GM21723 (cell line): ENCODE results near the gene SARS1.
A peak's percentile ranks its signal among the peaks of the same experiment; 100 is the strongest.

ENCODE experiments used
- ATAC-seq: cut with Tn5 transposase; IDR thresholded peaks from one replicate; pipeline ENCODE4 v1.9.1; 2021; ENCODE audit warnings: mild to moderate bottlenecking, moderate library complexity; ENCODE audit not compliant: unreplicated experiment

SARS1 gene

GRCh38 chr1:109225711-109226445 lies 12.2 kb downstream of the SARS1 start:
- no peak for ATAC-seq

- ATAC-seq = no peak
These were observed 14.4 kb downstream of the SARS1 start for GRCh38 chr1:109228167-109228566.

- no peak for ATAC-seq
These were observed 15.9 kb downstream of the SARS1 start for GRCh38 chr1:109229531-109230127.

DNA sequence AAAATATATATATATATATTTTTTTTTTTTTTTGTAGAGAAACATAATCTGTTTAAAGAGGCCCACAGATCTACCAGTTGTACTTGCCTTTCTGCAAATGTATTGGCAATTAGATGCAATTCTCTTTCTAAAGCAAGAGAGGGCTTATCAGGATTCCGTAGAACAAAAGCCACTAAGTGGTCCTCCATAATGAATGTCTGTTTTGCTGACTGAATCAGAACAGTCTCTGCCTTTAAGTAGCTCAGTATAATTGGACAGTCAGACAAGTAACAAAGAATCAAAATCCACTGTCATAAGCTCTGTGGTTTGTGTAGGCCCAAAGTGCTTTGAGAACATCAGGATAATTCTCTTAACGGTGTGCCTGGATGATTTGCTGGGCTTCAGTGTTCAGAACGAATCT lies 17.3 kb downstream of the SARS1 start:
- no peak for ATAC-seq

GRCh38 chr1:109235137-109235536 lies 21.4 kb downstream of the SARS1 start:
- no peak for ATAC-seq

GRCh38 chr1:109237512-109237911 lies 23.8 kb downstream of the SARS1 start:
- no peak for ATAC-seq

DNA sequence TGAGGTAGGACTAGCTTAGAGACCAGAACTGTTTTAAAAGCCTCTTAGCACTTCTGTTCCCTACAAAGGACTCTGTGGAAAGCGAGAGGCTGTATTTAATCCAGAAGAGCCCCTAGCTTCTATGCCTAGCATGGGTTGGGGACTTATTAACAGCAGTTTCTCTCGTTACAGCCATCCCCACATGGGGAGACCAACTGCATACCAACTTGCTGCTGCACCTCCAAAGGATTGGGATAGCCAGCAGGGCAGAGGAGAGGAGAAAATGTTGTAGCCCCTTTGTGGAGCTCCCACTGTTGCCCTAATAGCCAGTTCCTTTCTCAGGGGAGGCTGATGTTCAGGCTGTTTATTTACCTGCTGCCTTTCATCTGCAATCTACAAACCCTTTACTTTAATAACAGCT lies 24.7 kb downstream of the SARS1 start:
- ATAC-seq = no peak

- ATAC-seq = no peak
These were observed 25.3 kb downstream of the SARS1 start for GRCh38 chr1:109239047-109239408.

DNA sequence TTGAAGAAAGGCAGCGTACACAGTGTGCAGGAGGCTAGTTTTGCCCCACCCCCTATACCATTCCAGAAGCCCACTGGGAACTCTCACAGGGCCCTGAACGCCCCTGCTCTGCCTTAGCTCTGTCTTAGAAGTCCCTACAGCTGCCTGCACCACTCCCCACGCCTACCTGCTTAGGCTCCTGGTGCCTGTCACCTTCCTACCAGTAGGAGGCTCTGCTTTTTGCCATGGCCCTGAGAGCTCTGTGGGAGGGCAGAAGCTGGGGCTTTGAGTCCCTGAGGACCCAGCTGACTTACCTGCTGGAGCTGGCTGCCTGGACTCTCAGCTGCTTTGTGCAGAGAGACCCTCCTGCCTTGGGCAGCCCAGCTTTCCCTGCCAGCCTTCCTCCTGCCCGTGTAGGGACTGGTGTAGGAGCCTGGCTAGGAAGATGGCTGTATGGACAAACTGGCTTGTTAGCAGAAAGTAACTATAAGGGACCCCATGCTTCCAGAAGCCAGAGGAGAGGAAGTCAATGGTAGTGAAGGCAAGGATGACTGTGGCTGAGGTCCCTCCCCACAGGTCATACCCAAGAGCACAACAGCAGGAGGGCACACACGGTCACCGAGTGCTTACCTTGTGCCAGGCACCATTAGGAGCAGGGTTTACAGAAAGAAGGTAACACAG lies 25.8 kb downstream of the SARS1 start:
- peak; percentile 73 for ATAC-seq

DNA sequence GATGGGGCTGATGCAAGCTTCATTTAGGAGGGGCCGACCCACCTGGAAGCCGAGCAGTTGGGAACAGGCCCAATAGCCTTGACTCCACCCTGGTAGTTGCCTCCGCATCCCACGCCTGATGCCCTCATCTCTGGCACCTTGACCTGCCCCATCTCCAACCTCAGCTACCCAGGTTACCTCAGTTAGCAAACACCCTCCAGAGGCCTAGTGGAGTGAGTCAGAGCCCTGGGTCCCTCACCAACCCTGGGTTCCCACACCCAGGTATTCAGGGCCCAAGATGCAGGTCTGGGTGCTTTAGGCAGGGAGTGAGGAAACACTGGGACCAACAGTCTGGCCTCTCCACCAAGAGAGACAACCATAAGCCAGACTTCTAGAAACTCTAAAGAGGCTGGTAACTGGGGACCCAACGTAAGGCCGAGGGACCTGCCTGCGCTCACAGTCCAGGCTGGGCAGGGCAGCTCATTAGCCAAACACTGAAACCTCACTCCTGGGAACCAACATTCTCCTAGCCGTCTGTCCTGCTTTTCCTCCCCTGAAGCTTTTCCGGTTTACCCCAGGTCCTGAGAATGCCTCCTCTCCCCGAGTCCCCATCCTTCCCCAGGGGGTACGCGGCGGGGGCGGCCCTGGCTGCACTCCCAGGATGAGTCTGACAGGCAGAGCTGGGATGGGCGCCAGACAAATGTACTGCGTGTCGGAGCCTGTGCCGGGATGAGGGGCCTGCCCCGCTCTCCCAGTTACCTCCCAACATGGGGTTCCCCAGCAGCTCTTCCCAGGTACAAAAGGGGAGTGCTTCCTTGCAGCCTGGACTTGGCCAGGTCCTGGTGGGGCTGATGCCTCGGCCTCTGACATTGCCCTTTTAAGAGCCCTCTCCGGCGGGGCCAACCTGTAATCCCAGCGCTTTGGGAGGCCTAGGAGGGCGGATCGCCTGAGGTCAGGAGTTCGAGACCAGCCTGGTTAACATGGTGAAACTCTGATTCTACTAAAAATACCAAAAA lies 26.7 kb downstream of the SARS1 start:
- no peak for ATAC-seq

DNA sequence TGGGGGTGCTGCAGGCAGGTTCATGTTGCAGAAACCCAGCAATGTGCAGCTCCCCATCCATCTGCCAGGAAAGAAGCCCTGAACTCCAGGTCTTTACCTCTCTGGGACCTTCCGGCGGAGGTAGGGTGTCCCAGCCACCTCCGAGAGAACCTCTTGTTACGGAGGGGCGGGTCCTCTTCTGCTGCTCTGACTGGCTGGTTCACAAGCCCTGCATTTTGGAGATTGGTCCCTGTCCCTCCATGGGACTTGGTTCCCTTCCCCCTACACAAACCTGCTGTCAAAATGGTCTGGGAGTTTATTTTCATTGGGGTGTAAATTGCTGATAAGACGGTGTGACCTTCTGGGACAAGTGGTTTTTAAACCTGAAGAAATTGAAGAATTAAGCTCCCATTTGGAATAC lies 27.6 kb downstream of the SARS1 start:
- ATAC-seq = no peak

DNA sequence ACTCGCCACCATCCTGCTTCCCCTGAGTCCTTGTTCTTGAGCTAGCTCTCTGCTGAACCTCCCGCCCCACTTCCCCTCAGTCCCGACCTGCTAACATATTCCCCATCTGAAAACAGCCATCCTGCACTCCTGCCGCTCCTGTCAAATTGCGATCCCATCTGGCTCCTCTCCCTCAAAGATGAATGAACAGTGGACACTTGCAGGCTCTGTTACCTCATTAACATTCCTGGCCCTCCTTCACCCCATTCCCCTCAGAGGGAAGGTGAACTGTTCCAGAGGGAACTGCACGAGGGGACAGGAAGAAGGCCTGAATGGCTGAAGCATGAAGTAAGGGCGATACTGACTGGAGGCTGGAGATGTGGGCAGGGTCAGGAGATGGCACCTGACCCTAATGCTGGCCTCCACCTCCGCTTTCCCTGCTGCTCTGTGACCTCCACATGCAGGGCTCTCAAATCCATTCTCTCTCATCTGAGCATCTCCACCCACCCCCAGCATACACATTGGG lies 28.2 kb downstream of the SARS1 start:
- ATAC-seq = no peak

- no peak for ATAC-seq
These were observed 28.7 kb downstream of the SARS1 start for GRCh38 chr1:109242387-109242786.

GRCh38 chr1:109243221-109243620 lies 29.5 kb downstream of the SARS1 start:
- no peak for ATAC-seq

- ATAC-seq = no peak
These were observed 30.3 kb downstream of the SARS1 start for GRCh38 chr1:109243860-109244552.

GRCh38 chr1:109246141-109246551 lies 32.4 kb downstream of the SARS1 start:
- no peak for ATAC-seq

GRCh38 chr1:109247401-109248365 lies 34.0 kb downstream of the SARS1 start:
- ATAC-seq = no peak

DNA sequence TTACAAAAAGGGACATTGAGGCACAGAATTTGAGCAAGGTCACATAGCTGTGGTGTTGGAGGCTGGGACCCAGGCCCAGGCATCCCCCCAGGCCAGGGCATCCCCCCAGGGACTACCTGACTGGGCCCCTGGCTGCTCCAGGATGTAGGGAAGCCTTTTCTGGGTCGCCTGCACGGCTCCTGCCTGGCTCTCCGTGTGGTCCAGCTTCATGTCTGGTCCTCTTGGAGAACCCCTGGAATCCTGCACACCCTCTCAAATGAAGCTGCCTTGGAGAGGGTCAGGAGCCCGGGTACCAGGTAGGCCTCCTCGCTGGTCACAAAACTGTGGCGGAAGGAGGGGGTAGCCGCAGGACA lies 34.7 kb downstream of the SARS1 start:
- no peak for ATAC-seq
